CD1c-positive myeloid dendritic cell (primary cell): ENCODE results near the gene XAGE5.
"Not testable (repeated sequence)": the region's sequence is repeated elsewhere in the genome, so short reads cannot be mapped to it uniquely, and the experiment has no call there.

Experiments used
- DNase-seq: peaks from one replicate; pipeline ENCODE4 v3.0.0-alpha.2; 2016; ENCODE audit errors: extremely low spot score

XAGE5 gene

GRCh38 chrX:52811065-52811625 is at the start of gene XAGE5:
XAGE5 (plus strand) TSS chrX:52811287; CDS start chrX:52812567, 1,280 bp downstream.
- DNase-seq = no peak

GRCh38 chrX:52765983-52766382 is 45.1 kb upstream of the XAGE5 start:
- not testable (repeated sequence) for DNase-seq

GRCh38 chrX:52773504-52773903 is 37.6 kb upstream of the XAGE5 start:
- DNase-seq = not testable (repeated sequence)

- not testable (repeated sequence) for DNase-seq
Observed at GRCh38 chrX:52797327-52797726, 13.8 kb upstream of the XAGE5 start, which contains the start of gene SPANXN5. SPANXN5 (minus strand) TSS chrX:52797427; CDS start chrX:52797348, 79 bp downstream.

GRCh38 chrX:52804876-52805275 is 6.2 kb upstream of the XAGE5 start:
- not testable (repeated sequence) for DNase-seq

- no peak for DNase-seq
Observed at GRCh38 chrX:52819788-52820187, 8.7 kb downstream of the XAGE5 start.

- DNase-seq = no peak
Observed at GRCh38 chrX:52821079-52821760, 10.1 kb downstream of the XAGE5 start.

GRCh38 chrX:52824608-52825007 is 13.5 kb downstream of the XAGE5 start:
- DNase-seq = no peak

GRCh38 chrX:52830551-52830950 is 19.5 kb downstream of the XAGE5 start:
- DNase-seq = no peak

GRCh38 chrX:52839137-52839536 is 28.1 kb downstream of the XAGE5 start:
- no peak for DNase-seq

- not testable (repeated sequence) for DNase-seq
Observed at GRCh38 chrX:52843619-52844018, 32.5 kb downstream of the XAGE5 start.

GRCh38 chrX:52852110-52852860 is 41.2 kb downstream of the XAGE5 start:
- no peak for DNase-seq

GRCh38 chrX:52856991-52857525 is 46.0 kb downstream of the XAGE5 start:
- not testable (repeated sequence) for DNase-seq

- DNase-seq = no peak
Observed at GRCh38 chrX:52865343-52865998, 54.4 kb downstream of the XAGE5 start.
